Measurements from ENCODE around the gene MICAL3. TPM values are rescaled to one million over a fixed set of nuclear protein-coding genes. Genes with fewer than 3 reads are reported as not detected.
"Not testable (repeated sequence)": the region's sequence is repeated elsewhere in the genome, so short reads cannot be mapped to it uniquely, and the experiment has no call there.

The MICAL3 gene
- polyA plus RNA-seq, 4 donors: 3.2 to 31.4 (median 10.0) TPM

GRCh38 chr22:18057568-18058209 lies 33.3 kb upstream of the MICAL3 start:
- WGBS, 3 donors: 66 to 79% (median 78%) methylated on average over 4 of the region's 4 CpGs

GRCh38 chr22:18056807-18057474 lies 32.6 kb upstream of the MICAL3 start:
- no peak for FAIRE-seq
- 69 to 86% (median 76%) methylated on average over 10 of the region's 10 CpGs for WGBS, 3 donors
- H3K27ac ChIP-seq (ENCODE audit: low read depth in 1 of 3, low read length in 2 of 3): peak overlapping the region; percentile 44 to 90 (median 84)

More at GRCh38 chr22:18057568-18058209, 33.3 kb upstream of the MICAL3 start:
- H3K4me3 ChIP-seq (ENCODE audit: low read depth in 1 of 3, low read length in 3 of 3): no peak overlapping the region
- peak overlapping the region in 2 of 3 donors; percentile 84 to 90 for H3K27ac ChIP-seq (ENCODE audit: low read depth in 1 of 3, low read length in 2 of 3)
- FAIRE-seq (no peak), DNase-seq (peak in 1 of 2 donors; percentile 35)
- H3K4me1 ChIP-seq (ENCODE audit: control insufficient read depth in 3 of 3, insufficient read depth in 2 of 3, low read depth in 1 of 3, low read length in 2 of 3): peaks cover under 1 to 67% (median 13%) of the 10 kb centered on the region in 3 donors
- peaks cover 0 to under 1% of the 10 kb centered on the region in 2 donors for H3K9me3 ChIP-seq (ENCODE audit: control insufficient read depth in 2 of 2, insufficient read depth in 1 of 2, low read depth in 1 of 2, low read length in 1 of 2)
- no peaks in the 10 kb centered on the region for H3K36me3 ChIP-seq (ENCODE audit: control insufficient read depth in 3 of 3, insufficient read depth in 2 of 3, low read depth in 1 of 3, low read length in 3 of 3)
- H3K27me3 ChIP-seq (ENCODE audit: control insufficient read depth in 3 of 3, insufficient read depth in 3 of 3, low read length in 3 of 3): no peaks in the 10 kb centered on the region

GRCh38 chr22:18056161-18056666 lies 31.9 kb upstream of the MICAL3 start:
- whole genome bisulfite sequencing, 3 donors: 59 to 71% (median 69%) methylated on average over 4 of the region's 4 CpGs

More at GRCh38 chr22:18056807-18057474, 32.6 kb upstream of the MICAL3 start:
- no peaks in the 10 kb centered on the region for H3K36me3 ChIP-seq (ENCODE audit: control insufficient read depth in 3 of 3, insufficient read depth in 2 of 3, low read depth in 1 of 3, low read length in 3 of 3)
- H3K4me3 ChIP-seq (ENCODE audit: low read depth in 1 of 3, low read length in 3 of 3): no peak overlapping the region
- H3K4me1 ChIP-seq (ENCODE audit: control insufficient read depth in 3 of 3, insufficient read depth in 2 of 3, low read depth in 1 of 3, low read length in 2 of 3): peaks cover 0 to 60% (median 9%) of the 10 kb centered on the region in 3 donors
- no peaks in the 10 kb centered on the region for H3K27me3 ChIP-seq (ENCODE audit: control insufficient read depth in 3 of 3, insufficient read depth in 3 of 3, low read length in 3 of 3)
- peaks cover 0 to 4% of the 10 kb centered on the region in 2 donors for H3K9me3 ChIP-seq (ENCODE audit: control insufficient read depth in 2 of 2, insufficient read depth in 1 of 2, low read depth in 1 of 2, low read length in 1 of 2)
- DNase-seq: no peak

GRCh38 chr22:18055619-18056160 lies 31.3 kb upstream of the MICAL3 start:
- H3K27ac ChIP-seq (ENCODE audit: low read depth in 1 of 3, low read length in 2 of 3): peak overlapping the region; percentile 58 to 84 (median 79)
- DNase-seq (no peak), FAIRE-seq (no peak)
- no peaks in the 10 kb centered on the region for H3K36me3 ChIP-seq (ENCODE audit: control insufficient read depth in 3 of 3, insufficient read depth in 2 of 3, low read depth in 1 of 3, low read length in 3 of 3)
- WGBS, 3 donors: 59 to 73% (median 69%) methylated on average over 7 of the region's 7 CpGs
- H3K27me3 ChIP-seq (ENCODE audit: control insufficient read depth in 3 of 3, insufficient read depth in 3 of 3, low read length in 3 of 3): no peaks in the 10 kb centered on the region
- peaks cover 0 to 48% (median 4%) of the 10 kb centered on the region in 3 donors for H3K4me1 ChIP-seq (ENCODE audit: control insufficient read depth in 3 of 3, insufficient read depth in 2 of 3, low read depth in 1 of 3, low read length in 2 of 3)
- H3K9me3 ChIP-seq (ENCODE audit: control insufficient read depth in 2 of 2, insufficient read depth in 1 of 2, low read depth in 1 of 2, low read length in 1 of 2): peaks cover 0 to 4% of the 10 kb centered on the region in 2 donors
- no peak overlapping the region for H3K4me3 ChIP-seq (ENCODE audit: low read depth in 1 of 3, low read length in 3 of 3)

More at GRCh38 chr22:18056161-18056666, 31.9 kb upstream of the MICAL3 start:
- Histone ChIP-seq H3K4me3 (ENCODE audit: low read depth in 1 of 3, low read length in 3 of 3) (no peak overlapping the region), H3K9me3 (ENCODE audit: control insufficient read depth in 2 of 2, insufficient read depth in 1 of 2, low read depth in 1 of 2, low read length in 1 of 2) (peaks cover 0 to 4% of the 10 kb centered on the region in 2 donors), H3K36me3 (ENCODE audit: control insufficient read depth in 3 of 3, insufficient read depth in 2 of 3, low read depth in 1 of 3, low read length in 3 of 3) (no peaks in the 10 kb centered on the region), H3K4me1 (ENCODE audit: control insufficient read depth in 3 of 3, insufficient read depth in 2 of 3, low read depth in 1 of 3, low read length in 2 of 3) (peaks cover 0 to 53% (median 9%) of the 10 kb centered on the region in 3 donors), H3K27ac (ENCODE audit: low read depth in 1 of 3, low read length in 2 of 3) (peak overlapping the region; percentile 58 to 84 (median 79)), H3K27me3 (ENCODE audit: control insufficient read depth in 3 of 3, insufficient read depth in 3 of 3, low read length in 3 of 3) (no peaks in the 10 kb centered on the region)
- DNase-seq (peak; percentile 57 to 81), FAIRE-seq (no peak)

GRCh38 chr22:18053216-18053946 lies 29.0 kb upstream of the MICAL3 start:
- 96 to 97% (median 96%) methylated on average over 37 to 46 of the region's 49 CpGs for WGBS, 3 donors
- peaks cover 2 to 33% (median 4%) of the 10 kb centered on the region in 3 donors for H3K4me1 ChIP-seq (ENCODE audit: control insufficient read depth in 3 of 3, insufficient read depth in 2 of 3, low read depth in 1 of 3, low read length in 2 of 3)
- FAIRE-seq: not testable (repeated sequence)

GRCh38 chr22:18051113-18051512 lies 26.8 kb upstream of the MICAL3 start:
- not testable (repeated sequence) for H3K9me3 ChIP-seq (ENCODE audit: control insufficient read depth in 2 of 2, insufficient read depth in 1 of 2, low read depth in 1 of 2, low read length in 1 of 2); H3K27ac ChIP-seq (ENCODE audit: low read depth in 1 of 3, low read length in 2 of 3); DNase-seq; FAIRE-seq; H3K4me3 ChIP-seq (ENCODE audit: low read depth in 1 of 3, low read length in 3 of 3); H3K27me3 ChIP-seq (ENCODE audit: control insufficient read depth in 3 of 3, insufficient read depth in 3 of 3, low read length in 3 of 3); H3K36me3 ChIP-seq (ENCODE audit: control insufficient read depth in 3 of 3, insufficient read depth in 2 of 3, low read depth in 1 of 3, low read length in 3 of 3)
- H3K4me1 ChIP-seq (ENCODE audit: control insufficient read depth in 3 of 3, insufficient read depth in 2 of 3, low read depth in 1 of 3, low read length in 2 of 3): peaks cover 2 to 11% (median 2%) of the 10 kb centered on the region in 3 donors
- 81 to 86% (median 84%) methylated on average over 12 of the region's 12 CpGs for WGBS, 3 donors

More at GRCh38 chr22:18053216-18053946, 29.0 kb upstream of the MICAL3 start:
- H3K27me3 ChIP-seq (ENCODE audit: control insufficient read depth in 3 of 3, insufficient read depth in 3 of 3, low read length in 3 of 3); H3K4me3 ChIP-seq (ENCODE audit: low read depth in 1 of 3, low read length in 3 of 3); DNase-seq; H3K27ac ChIP-seq (ENCODE audit: low read depth in 1 of 3, low read length in 2 of 3); H3K9me3 ChIP-seq (ENCODE audit: control insufficient read depth in 2 of 2, insufficient read depth in 1 of 2, low read depth in 1 of 2, low read length in 1 of 2); H3K36me3 ChIP-seq (ENCODE audit: control insufficient read depth in 3 of 3, insufficient read depth in 2 of 3, low read depth in 1 of 3, low read length in 3 of 3): not testable (repeated sequence)

GRCh38 chr22:18050065-18050464 lies 25.7 kb upstream of the MICAL3 start:
- Histone ChIP-seq H3K27ac (ENCODE audit: low read depth in 1 of 3, low read length in 2 of 3) (peak overlapping the region in 1 of 3 donors; percentile 24), H3K4me3 (ENCODE audit: low read depth in 1 of 3, low read length in 3 of 3) (no peak overlapping the region), H3K27me3 (ENCODE audit: control insufficient read depth in 3 of 3, insufficient read depth in 3 of 3, low read length in 3 of 3) (no peaks in the 10 kb centered on the region), H3K9me3 (ENCODE audit: control insufficient read depth in 2 of 2, insufficient read depth in 1 of 2, low read depth in 1 of 2, low read length in 1 of 2) (peaks cover 0 to 4% of the 10 kb centered on the region in 2 donors), H3K4me1 (ENCODE audit: control insufficient read depth in 3 of 3, insufficient read depth in 2 of 3, low read depth in 1 of 3, low read length in 2 of 3) (peaks cover 0 to 4% (median 2%) of the 10 kb centered on the region in 3 donors), H3K36me3 (ENCODE audit: control insufficient read depth in 3 of 3, insufficient read depth in 2 of 3, low read depth in 1 of 3, low read length in 3 of 3) (no peaks in the 10 kb centered on the region)
- no peak for DNase-seq
- FAIRE-seq: no peak
- WGBS, 3 donors: 73 to 82% (median 74%) methylated on average over 5 of the region's 5 CpGs
